Stimulated activated CD8-positive, alpha-beta memory T cell treated with anti-CD3 and anti-CD28 coated beads, Interleukin-15, amount 100 ng/mL, for 4 hours (primary cell): ENCODE results near the gene TGM1.
A peak's percentile ranks its signal among the peaks of the same experiment; 100 is the strongest.
"Not testable (repeated sequence)": the region's sequence is repeated elsewhere in the genome, so short reads cannot be mapped to it uniquely, and the experiment has no call there.

Source experiments
- DNase-seq, 2 donors: peaks; one replicate each; pipeline ENCODE4 v3.0.0-alpha.2; 2020; ENCODE audit warnings: low read depth in 2 of 2

Gene TGM1

GRCh38 chr14:24233538-24233866 is 29.5 kb downstream of the TGM1 start:
- DNase-seq: no peak

- DNase-seq: no peak
These were observed 30.1 kb downstream of the TGM1 start, which contains the start of gene GMPR2 for GRCh38 chr14:24232645-24233537. TSS of gene GMPR2 (plus strand) at chr14:24232929. CDS start at chr14:24233254, 325 bp downstream.

GRCh38 chr14:24232121-24232644 is 30.8 kb downstream of the TGM1 start, which contains the start of gene NEDD8:
TSS of gene NEDD8 (minus strand) at chr14:24232367. CDS start at chr14:24232267, 100 bp downstream.
- DNase-seq: peak; percentile 70 to 84

DNA sequence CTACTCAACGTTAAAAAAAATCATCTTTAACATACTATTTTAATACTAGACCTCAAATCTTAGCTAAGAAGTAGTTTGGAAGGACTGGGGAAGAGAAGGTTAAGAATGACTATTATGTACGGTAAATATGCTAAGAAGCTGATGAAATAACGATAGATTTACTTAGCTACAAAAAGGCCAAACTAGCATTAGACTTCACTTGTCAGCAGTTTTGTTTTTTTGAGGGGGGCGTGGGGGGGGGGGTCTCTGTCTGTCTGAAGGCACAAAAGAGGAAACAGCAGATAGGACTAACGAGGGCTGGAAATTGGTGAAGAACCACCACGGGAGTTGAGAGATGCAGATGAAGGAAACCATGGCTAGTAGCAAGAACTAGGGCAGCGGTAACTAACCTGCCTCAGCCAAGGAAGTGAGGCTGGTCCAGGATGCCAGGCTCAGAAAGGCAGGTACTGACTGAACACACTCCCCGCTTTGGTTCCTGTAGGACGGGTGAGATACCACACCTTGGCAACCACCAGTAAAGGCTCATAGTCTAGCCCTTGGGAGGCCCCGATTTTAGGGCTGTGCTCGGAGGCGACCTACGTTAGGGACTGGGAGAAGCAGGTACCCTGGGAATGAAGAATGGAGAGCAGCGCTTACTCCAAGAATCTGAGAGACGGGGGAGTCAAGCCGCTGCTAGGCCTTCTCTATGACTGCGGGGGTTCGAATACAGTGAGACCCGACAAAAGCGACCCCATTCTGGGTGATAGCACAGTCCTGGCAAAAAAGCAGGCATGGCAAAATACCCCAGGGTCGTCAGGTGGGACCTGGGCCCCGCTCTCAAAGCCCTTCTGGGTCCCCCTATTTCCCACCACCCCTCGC is 31.5 kb downstream of the TGM1 start:
- no peak for DNase-seq

DNA sequence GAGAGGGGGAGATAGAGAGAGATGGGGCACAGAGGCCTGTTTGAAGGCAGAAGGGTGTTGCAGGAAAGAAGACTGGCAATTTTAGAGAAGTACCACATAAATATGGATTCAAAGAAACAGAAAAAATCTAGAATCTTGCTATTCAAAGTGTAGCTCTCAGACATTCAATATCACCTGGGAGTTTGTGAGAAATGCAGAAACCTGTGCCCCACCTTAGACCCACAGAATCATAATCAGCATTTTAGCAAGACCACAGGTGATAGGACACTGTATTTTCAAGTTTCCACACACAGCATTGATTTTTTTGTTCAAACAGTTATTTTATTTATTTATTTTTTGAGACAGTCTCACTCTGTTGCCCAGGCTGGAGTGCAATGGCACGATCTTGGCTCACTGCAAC is 34.1 kb downstream of the TGM1 start:
- DNase-seq: no peak

- no peak for DNase-seq
These were observed 36.5 kb downstream of the TGM1 start for GRCh38 chr14:24226473-24226872.

- DNase-seq: no peak
These were observed 38.3 kb downstream of the TGM1 start for GRCh38 chr14:24224618-24225071.

DNA sequence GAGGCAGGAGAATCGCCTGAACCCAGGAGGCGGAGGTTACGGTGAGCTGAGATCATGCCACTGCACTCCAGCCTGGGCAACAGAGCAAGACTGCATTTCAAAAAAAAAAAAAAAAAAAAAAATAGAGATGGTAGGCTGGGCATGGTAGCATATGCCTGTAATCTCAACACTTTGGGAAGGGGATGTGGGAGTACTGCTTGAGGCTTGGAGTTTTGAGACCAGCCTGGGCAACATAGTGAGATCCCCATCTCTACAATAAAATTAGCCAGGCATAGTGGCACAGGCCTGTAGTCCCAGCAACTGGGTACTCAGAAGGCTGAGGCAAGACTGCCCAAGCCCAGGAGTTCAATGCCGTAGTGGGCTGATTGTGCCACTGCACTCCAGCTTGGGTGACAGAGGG is 40.0 kb downstream of the TGM1 start:
- not testable (repeated sequence) for DNase-seq

DNA sequence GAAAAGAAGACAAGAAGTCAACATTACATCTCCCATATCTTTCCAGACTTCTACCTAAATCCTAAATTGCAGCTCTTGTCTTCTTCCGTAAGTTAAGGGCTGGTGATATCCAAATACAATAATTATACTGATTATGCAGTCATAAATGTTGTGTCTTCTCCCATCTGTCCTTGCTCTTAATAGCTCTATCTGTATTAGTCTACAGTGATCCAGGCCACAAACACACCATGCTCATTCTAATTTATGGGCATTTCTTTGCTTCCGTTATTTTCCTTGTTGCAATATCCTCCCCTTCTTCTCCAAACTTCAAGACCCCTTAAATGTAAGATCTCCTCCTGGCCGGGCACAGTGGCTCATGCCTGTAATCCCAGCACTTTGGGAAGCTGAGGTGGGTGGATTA is 43.5 kb downstream of the TGM1 start:
- no peak for DNase-seq

DNA sequence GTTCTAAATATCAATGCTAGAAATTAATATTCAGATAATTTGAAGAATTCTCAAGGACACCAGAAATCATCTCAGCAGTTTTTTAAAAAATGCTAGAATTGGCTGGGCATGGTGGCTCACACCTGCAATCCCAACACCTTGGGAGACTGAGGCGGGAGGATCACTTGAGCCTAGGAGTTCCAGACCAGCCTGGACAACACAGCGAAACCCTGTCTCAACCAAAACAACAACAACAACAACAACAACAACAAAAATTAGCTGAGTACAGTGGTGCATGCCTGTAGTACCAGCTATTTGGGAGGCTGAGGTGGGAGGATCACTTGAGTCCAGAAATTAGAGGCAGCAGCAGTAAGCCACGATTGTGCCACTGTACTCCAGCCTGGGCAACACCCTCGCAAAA is 43.9 kb downstream of the TGM1 start:
- no peak for DNase-seq

GRCh38 chr14:24216876-24217275 is 46.1 kb downstream of the TGM1 start:
- DNase-seq: not testable (repeated sequence)

GRCh38 chr14:24216345-24216699 is 46.7 kb downstream of the TGM1 start:
- DNase-seq: no peak

- DNase-seq: peak; percentile 66 to 73
These were observed 47.3 kb downstream of the TGM1 start, which contains the start of gene MDP1 for GRCh38 chr14:24215495-24216344. TSS of gene MDP1 (minus strand) at chr14:24216066. CDS start at chr14:24215955, 111 bp downstream.

DNA sequence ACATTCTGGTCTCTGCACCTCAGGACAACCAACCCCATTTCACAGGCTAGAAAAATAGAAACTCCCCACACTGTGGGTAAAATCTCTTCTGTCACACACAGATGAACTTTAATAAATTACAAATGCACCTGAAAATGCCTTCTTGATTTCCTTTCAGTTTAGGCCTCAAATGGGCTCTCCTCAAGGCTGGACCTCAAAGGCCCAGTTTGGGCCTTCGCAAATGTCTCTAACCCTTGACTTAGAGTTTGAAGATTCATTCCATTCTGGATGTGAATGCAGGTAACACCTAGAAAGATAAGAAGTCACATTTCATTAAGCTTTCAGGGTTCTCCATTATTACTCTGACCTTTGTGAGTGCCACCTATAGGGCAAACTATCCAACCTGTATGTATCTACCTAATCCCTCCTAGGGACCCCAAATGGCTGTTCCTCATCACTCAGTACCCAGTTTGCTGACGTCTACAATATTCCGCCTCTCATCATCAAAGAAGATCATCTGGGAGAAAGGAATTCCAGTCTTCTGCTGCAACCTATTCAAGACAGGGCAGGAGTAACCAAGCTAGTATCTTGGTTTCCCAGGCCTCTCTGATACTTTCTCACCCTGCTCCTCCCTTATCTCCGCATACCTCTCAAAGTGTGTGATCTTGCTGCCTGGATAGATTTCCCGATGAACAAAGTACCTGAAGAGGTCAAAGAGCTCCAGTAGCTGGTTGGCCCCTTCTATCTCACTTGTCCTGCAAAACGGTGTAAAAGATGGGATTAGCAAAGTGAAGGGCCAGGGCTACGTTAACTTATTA is 48.9 kb downstream of the TGM1 start:
- no peak for DNase-seq

DNA sequence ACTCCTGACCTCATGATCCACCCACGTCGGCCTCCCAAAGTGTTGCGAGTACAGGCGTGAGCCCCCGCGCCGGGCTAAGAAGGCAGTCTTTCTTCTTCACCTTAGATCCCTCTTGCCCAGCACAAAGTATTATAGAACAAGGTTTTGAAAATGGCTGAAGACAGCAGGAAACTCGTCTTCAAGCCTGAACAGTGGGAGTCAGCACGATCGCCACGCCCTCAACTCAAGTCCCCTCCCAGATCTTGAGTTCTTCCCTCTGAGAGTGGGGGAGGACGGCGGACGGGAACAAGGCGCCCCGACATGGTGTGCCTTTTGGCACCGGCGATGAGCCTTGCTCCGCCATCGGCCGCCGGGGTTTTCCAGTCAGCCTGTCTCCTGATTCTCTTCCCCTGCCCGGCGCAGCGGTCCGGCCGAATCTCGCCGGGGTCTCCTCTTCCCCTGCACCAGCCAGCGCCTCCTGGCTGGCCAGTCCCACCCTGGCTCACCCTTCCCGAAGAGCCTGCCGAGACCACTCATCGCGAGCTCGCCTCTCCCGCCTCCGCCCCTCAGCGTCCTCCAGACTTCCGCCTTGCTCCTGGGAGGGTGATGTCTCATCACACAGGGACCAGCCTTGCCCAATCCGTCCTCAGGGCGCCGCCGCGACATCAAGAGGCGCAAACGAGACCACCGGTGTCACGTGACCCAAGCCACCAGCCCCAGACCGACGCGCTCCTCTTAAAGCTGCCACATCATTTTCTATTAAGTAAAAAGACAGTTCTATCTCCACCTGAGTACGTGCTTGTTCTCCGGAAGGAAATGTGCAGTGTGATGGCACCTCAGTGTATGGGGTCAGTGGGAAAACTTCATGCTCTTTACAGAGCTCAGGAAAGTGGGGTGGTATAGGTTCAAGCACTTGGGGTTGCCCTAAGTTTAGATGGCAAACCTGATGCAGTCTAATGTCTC is 49.8 kb downstream of the TGM1 start, which contains the start of gene CHMP4A:
Gene CHMP4A, minus strand, starts transcription at position 565 of the 942 bp plus-strand sequence. Its CDS starts 49 bp downstream, at position 516.
- peak; percentile 92 to 95 for DNase-seq

DNA sequence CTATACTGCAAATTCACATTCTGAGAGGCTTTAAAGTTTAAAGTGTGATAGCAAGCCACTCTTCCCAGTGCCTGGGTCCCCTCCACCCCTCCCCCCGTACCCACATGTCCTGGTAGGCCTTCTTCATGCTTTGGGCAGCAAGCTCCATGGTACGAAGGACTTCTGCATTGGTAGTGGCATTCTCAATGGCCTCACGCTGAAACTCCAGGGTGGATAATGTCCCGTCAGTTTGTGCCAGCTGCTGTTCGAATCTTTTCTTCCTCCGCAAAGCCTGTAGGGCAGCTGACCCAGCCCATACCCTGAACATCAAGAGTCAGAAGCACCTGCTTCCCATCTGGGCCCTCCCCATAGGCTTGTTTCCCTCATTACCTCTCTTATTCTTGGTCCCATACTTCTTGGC is 51.7 kb downstream of the TGM1 start:
- no peak for DNase-seq

GRCh38 chr14:24207625-24208024 is 55.4 kb downstream of the TGM1 start:
- no peak for DNase-seq

GRCh38 chr14:24207104-24207551 is 55.8 kb downstream of the TGM1 start:
- DNase-seq: no peak
